Lung (tissue), 12 donors: ENCODE measurements around the gene GTF3C5. TPM values are rescaled to one million over a fixed set of nuclear protein-coding genes. Genes with fewer than 3 reads are reported as not detected.
"Not testable (repeated sequence)": the region's sequence is repeated elsewhere in the genome, so short reads cannot be mapped to it uniquely, and the experiment has no call there.

ENCODE experiments used
- ATAC-seq: fragments of 200-7000 bp; cut with Tn5 transposase; one replicate; pipeline ENCODE4 v1.9.1; 2020; ENCODE audit warnings: moderate number of reproducible peaks; ENCODE audit not compliant: insufficient read depth, low FRiP score
- DNase-seq, 3 donors: peaks; one replicate each; pipeline ENCODE4 v3.0.0-alpha.2; 2013 to 2017
- H3K27ac ChIP-seq, 2 donors: one replicate each; pipeline ENCODE4 v1.5.1; 2013; ENCODE audit warnings: mild to moderate bottlenecking in 2 of 2, moderate library complexity in 2 of 2, control low read depth in 1 of 2, inconsistent platforms in 1 of 2, low read depth in 1 of 2, low read length in 1 of 2
- H3K27me3 ChIP-seq, 3 donors: one replicate each; pipeline ENCODE4 v1.5.1; 2013; ENCODE audit warnings: low read length in 2 of 3; ENCODE audit not compliant: control insufficient read depth in 3 of 3, insufficient read depth in 3 of 3
- H3K36me3 ChIP-seq, 4 donors: one replicate each; pipeline ENCODE4 v1.5.1; 2013; ENCODE audit warnings: low read length in 4 of 4, mild to moderate bottlenecking in 1 of 4, moderate library complexity in 1 of 4; ENCODE audit not compliant: control insufficient read depth in 4 of 4, insufficient read depth in 4 of 4
- H3K4me1 ChIP-seq, 5 donors: one replicate each; pipeline ENCODE4 v1.5.1; 2013; ENCODE audit warnings: low read length in 5 of 5, mild to moderate bottlenecking in 2 of 5, moderate library complexity in 1 of 5; ENCODE audit not compliant: control insufficient read depth in 5 of 5, insufficient read depth in 5 of 5
- H3K4me3 ChIP-seq: one replicate; pipeline ENCODE4 v1.5.1; 2013; ENCODE audit warnings: mild to moderate bottlenecking, control low read depth, moderate library complexity
- H3K9ac ChIP-seq, 2 donors: one replicate each; pipeline ENCODE4 v1.5.1; 2013; ENCODE audit warnings: low read length in 2 of 2, control low read depth in 1 of 2; ENCODE audit not compliant: insufficient read depth in 1 of 2
- H3K9me3 ChIP-seq, 4 donors: one replicate each; pipeline ENCODE4 v1.5.1; 2013; ENCODE audit warnings: low read length in 3 of 4, mild to moderate bottlenecking in 1 of 4, moderate library complexity in 1 of 4; ENCODE audit not compliant: control insufficient read depth in 4 of 4, insufficient read depth in 3 of 4
- CTCF ChIP-seq: IDR thresholded peaks from 2 replicates; pipeline ENCODE4 v1.5.1; 2012; ENCODE audit warnings: mild to moderate bottlenecking; ENCODE audit errors: control extremely low read depth, extremely low read depth
- WGBS, 2 donors: extraction: QIAGEN DNeasy Blood & Tissue Kit; methylation state at CpG; one replicate each; pipeline ENCODE4 v1.1.7; 2013; 5-methylcytosine and 5-hydroxymethylcytosine counted together
- polyA plus RNA-seq, 2 donors: library from polyadenylated mRNA; stranded (reverse); fragments of 200-250 nt; gene quantifications; one replicate each; pipeline ENCODE4 v1.2.1, GENCODE V29; 2013
- total RNA-seq, 2 donors: library from RNA; depleted of rRNA in 1 of 2; stranded (reverse); fragments of >200 nt in 1 of 2; gene quantifications; one replicate each; pipeline ENCODE4 v1.2.1, GENCODE V29; 2014 to 2021
- donor health status: control.
- donor health status: control.
- donor health status: Bipolar disorder and iron deficiency.
- donor health status: healthy.
- donor health status: DM: yes; HTN: yes; CAD: no.

The GTF3C5 gene
- total and polyA plus RNA-seq, 4 donors: 41.0 to 60.0 (median 45.5) TPM

GRCh38 chr9:133081957-133082644 is 51.3 kb downstream of the GTF3C5 start:
- H3K36me3 ChIP-seq, H3K9me3 ChIP-seq, H3K9ac ChIP-seq, ATAC-seq, H3K4me3 ChIP-seq, DNase-seq, H3K27ac ChIP-seq, H3K4me1 ChIP-seq, H3K27me3 ChIP-seq: not testable (repeated sequence)
- WGBS, 2 donors: 72 to 81% methylated on average over 5 to 8 of the region's 12 CpGs

- H3K36me3 ChIP-seq, ATAC-seq, H3K9ac ChIP-seq, DNase-seq, H3K27ac ChIP-seq, H3K9me3 ChIP-seq, H3K27me3 ChIP-seq, H3K4me1 ChIP-seq, H3K4me3 ChIP-seq: not testable (repeated sequence)
- 63 to 70% methylated on average over 9 of the region's 9 CpGs for WGBS, 2 donors
Observed at GRCh38 chr9:133083688-133084087, 52.9 kb downstream of the GTF3C5 start.

GRCh38 chr9:133086212-133086860 is 55.5 kb downstream of the GTF3C5 start:
- not testable (repeated sequence) for DNase-seq, H3K9me3 ChIP-seq

GRCh38 chr9:133086894-133087293 is 56.1 kb downstream of the GTF3C5 start:
- ATAC-seq (no peak), DNase-seq (no peak)
- Histone ChIP-seq H3K9ac (no peak overlapping the region), H3K36me3 (no peaks in the 10 kb centered on the region), H3K4me3 (no peak overlapping the region), H3K27me3 (no peaks in the 10 kb centered on the region), H3K4me1 (peaks cover 0 to 1% (median 0%) of the 10 kb centered on the region in 5 donors), H3K9me3 (no peaks in the 10 kb centered on the region), H3K27ac (no peak overlapping the region)
- WGBS, 2 donors: 78 to 83% methylated on average over 13 to 15 of the region's 15 CpGs
- no peak for TF ChIP-seq CTCF

More at GRCh38 chr9:133086212-133086860, 55.5 kb downstream of the GTF3C5 start:
- ATAC-seq, H3K4me3 ChIP-seq, H3K4me1 ChIP-seq, H3K9ac ChIP-seq, H3K36me3 ChIP-seq, H3K27ac ChIP-seq, H3K27me3 ChIP-seq: not testable (repeated sequence)
- 91 to 94% methylated on average over 16 to 17 of the region's 17 CpGs for WGBS, 2 donors
